Mesodermal cell (in vitro differentiated cells): ENCODE measurements around the gene SUPT4H1.

Experiments used
- H3K27ac ChIP-seq: 2 replicates; pipeline ENCODE4 v1.7.0; 2013; ENCODE audit warnings: mild to moderate bottlenecking, low read depth, low read length, moderate library complexity; ENCODE audit not compliant: severe bottlenecking
- H3K36me3 ChIP-seq: 2 replicates; pipeline ENCODE4 v1.7.1; 2013; ENCODE audit warnings: mild to moderate bottlenecking, low read length, moderate library complexity; ENCODE audit not compliant: control insufficient read depth, insufficient read depth
- H3K4me1 ChIP-seq: one replicate; pipeline ENCODE4 v1.7.1; 2013; ENCODE audit warnings: mild to moderate bottlenecking, low read length; ENCODE audit not compliant: insufficient read depth, control insufficient read depth, poor library complexity, severe bottlenecking
- H3K4me3 ChIP-seq: 2 replicates; pipeline ENCODE4 v1.7.0; 2013; ENCODE audit warnings: low read length, control low read depth, mild to moderate bottlenecking; ENCODE audit not compliant: insufficient read depth, poor library complexity, severe bottlenecking; ENCODE audit errors: extremely low read depth
- H3K9me3 ChIP-seq: 2 replicates; pipeline ENCODE4 v1.7.1; 2013; ENCODE audit warnings: mild to moderate bottlenecking, low read length, moderate library complexity; ENCODE audit not compliant: control insufficient read depth
- WGBS, 2 experiments: methylation state at CpG; one replicate each; pipeline ENCODE4 v1.1.5; 2013; ENCODE audit warnings: missing lambda C conversion rate in 2 of 2; ENCODE audit not compliant: insufficient coverage in 2 of 2; 5-methylcytosine and 5-hydroxymethylcytosine counted together

SUPT4H1 gene

DNA sequence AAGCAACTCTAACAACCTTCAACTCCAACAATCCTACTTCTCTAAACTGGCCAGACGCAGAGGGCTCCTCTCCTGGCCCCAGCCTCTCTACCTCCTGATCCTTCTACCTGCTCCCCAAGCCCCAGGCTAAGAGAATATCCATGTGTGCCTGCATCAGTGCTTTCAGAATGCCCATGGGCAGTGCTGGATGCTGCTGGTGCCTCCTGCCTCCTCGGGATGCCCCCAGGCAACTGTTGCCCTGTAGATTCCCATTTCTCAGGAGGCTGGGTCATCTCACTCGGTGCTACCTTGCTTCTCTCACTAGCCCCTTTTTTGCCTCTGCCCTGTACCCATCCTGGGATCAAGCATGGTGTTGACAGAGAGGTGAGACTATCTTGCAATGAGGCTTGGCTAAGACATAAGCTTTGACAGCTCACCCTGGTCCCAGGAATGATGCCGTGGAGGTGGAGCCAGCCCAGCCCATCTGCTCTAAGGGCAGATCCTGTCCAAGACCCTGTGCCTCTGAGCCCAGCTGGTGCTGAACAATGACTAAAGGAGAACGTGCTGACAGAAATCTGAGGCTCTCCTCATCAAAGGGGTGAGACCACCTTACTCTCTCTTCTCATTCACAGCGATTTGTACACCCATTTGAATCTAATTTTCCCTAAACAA is 19.4 kb upstream of the SUPT4H1 start:
- Histone ChIP-seq H3K9me3 (no peaks in the 10 kb centered on the region), H3K27ac (no peak overlapping the region), H3K4me1 (peaks cover 8% of the 10 kb centered on the region), H3K36me3 (no peaks in the 10 kb centered on the region), H3K4me3 (no peak overlapping the region)
- 88 to 90% methylated on average over 4 to 6 of the region's 6 CpGs for WGBS, 2 experiments

DNA sequence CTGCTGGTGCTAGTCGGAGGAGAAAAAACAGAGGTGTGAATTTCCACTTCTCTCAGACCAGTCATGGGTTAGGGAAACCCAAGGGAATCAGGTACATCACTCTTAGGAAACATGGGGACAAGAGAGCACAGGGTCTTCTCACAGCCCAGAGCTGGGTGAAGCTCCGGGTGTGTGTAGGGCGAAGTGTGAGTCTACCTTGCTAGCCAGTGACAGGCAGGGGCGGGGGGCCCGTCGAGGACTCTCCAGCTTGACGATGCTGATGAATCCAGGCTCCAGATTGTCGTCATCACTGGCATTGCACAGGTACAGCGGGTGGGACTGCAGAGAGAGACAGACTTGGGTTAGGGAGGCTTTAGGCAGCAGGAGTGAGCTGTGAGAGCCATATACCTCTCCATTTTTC is 18.7 kb upstream of the SUPT4H1 start:
- WGBS, 2 experiments, result 91 to 94% methylated on average over 8 of the region's 9 CpGs
- Histone ChIP-seq H3K4me1 (peaks cover 8% of the 10 kb centered on the region), H3K36me3 (no peaks in the 10 kb centered on the region), H3K27ac (no peak overlapping the region), H3K4me3 (no peak overlapping the region), H3K9me3 (no peaks in the 10 kb centered on the region)

DNA sequence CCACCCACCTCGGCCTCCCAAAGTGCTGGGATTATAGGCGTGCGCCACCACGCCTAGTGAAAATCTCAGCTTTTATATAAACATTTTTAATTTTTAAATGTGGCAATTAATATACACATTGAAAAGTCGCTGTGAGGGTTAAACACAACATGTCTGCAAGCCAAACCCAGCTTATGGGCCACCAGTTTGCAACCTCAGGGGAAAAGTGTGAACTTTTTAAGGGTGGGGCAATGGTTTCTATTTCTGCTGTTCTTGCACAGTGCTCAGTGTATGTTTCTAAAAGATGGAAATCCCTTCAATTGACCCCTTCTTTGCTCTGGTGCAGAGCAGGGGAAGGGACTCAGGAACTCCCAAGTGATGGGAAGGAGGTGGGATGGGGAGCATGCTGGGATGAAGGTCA is 18.3 kb upstream of the SUPT4H1 start:
- WGBS, 2 experiments, result 89% methylated on average over 1 of the region's 5 CpGs; no CpG with 5 or more reads in 1 of the 2 experiments
- no peak overlapping the region for H3K27ac ChIP-seq
- peaks cover 7% of the 10 kb centered on the region for H3K4me1 ChIP-seq
- H3K9me3 ChIP-seq, result no peaks in the 10 kb centered on the region
- no peaks in the 10 kb centered on the region for H3K36me3 ChIP-seq
- no peak overlapping the region for H3K4me3 ChIP-seq

DNA sequence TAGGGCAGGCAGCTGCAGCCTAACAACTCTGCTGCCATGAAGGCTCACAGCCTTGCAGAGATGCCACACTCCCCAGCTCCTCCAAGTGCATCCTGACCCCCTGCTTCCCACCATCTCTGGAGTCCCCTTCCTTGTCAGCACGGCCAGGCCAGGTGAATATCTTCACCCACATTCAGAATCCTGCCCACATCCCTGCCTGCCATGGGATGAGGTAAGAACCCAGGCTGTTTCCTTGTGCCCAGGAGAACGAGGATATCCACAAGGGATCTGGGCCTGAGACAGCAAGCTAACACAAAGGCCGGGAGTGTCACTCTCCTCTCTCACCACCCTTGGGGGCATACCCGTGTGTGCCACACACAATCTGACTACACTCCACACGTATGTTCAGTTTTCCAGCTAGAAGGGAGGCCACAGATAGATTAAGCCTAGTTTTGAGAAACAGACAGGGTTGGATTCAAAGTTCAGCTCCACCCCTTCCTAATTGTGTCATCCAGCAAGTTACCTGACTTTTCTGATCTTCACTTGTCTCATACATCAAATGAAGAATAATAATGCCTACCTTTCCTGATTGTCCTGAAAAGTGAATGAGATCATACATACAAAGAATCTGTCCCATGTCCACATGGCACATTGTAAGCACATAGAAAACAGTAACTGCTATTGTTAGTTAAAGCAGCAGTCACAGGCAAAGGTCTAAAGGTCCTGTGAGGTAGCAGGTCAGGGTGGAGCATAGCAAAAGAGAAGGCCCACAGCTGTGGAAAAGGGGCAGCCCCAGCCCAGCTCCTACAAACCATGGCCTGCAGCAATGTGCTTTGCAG is 17.4 kb upstream of the SUPT4H1 start:
- no peak overlapping the region for H3K27ac ChIP-seq
- 79 to 92% methylated on average over 2 to 5 of the region's 5 CpGs for WGBS, 2 experiments
- no peaks in the 10 kb centered on the region for H3K36me3 ChIP-seq
- H3K4me3 ChIP-seq, result no peak overlapping the region
- H3K4me1 ChIP-seq, result peaks cover 15% of the 10 kb centered on the region
- H3K9me3 ChIP-seq, result no peaks in the 10 kb centered on the region

DNA sequence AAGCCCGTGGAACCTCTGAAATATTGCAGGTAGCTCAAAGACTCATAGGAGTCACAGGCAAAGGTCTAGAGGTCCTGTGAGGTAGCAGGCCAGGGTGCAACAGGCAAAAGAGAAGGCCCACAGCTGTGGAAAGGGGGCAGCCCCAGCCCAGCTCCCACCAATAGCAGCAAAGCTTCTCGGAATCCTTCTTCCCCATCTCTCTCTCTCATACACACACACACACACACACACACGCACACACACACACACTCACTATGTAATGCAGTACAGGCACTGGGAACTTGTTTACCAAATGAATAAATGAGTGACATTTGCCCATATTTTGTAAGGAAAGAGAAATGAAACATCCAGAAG is 16.8 kb upstream of the SUPT4H1 start:
- 90% methylated on average over 2 of the region's 3 CpGs; no CpG with 5 or more reads in 1 of the 2 experiments for WGBS, 2 experiments
- Histone ChIP-seq H3K36me3 (no peaks in the 10 kb centered on the region), H3K4me3 (no peak overlapping the region), H3K4me1 (peaks cover 21% of the 10 kb centered on the region), H3K27ac (no peak overlapping the region), H3K9me3 (no peaks in the 10 kb centered on the region)

DNA sequence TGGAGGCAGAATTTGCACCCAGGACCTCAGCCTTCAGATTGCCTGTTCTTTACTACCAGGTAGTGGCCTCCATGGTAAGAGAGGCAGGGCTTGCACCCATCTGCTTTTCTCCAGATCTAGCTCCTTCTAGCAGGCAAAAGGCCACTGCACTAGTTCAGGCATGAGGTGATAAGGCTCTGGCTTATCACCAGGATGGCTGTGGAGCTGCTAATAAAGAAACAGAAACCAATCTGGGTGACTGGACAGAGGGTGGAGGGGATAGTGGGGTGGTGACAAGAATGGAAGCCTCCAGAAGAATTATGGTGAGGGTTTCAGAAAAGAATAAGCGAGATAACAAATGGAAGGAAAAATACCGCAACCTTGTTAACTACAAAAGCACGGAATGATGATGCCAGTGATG is 15.5 kb upstream of the SUPT4H1 start:
- WGBS, 2 experiments, result 97 to 100% methylated on average over 3 of the region's 3 CpGs
- H3K27ac ChIP-seq, result no peak overlapping the region
- no peak overlapping the region for H3K4me3 ChIP-seq
- peaks cover 26% of the 10 kb centered on the region for H3K4me1 ChIP-seq
- H3K9me3 ChIP-seq, result no peaks in the 10 kb centered on the region
- no peaks in the 10 kb centered on the region for H3K36me3 ChIP-seq

DNA sequence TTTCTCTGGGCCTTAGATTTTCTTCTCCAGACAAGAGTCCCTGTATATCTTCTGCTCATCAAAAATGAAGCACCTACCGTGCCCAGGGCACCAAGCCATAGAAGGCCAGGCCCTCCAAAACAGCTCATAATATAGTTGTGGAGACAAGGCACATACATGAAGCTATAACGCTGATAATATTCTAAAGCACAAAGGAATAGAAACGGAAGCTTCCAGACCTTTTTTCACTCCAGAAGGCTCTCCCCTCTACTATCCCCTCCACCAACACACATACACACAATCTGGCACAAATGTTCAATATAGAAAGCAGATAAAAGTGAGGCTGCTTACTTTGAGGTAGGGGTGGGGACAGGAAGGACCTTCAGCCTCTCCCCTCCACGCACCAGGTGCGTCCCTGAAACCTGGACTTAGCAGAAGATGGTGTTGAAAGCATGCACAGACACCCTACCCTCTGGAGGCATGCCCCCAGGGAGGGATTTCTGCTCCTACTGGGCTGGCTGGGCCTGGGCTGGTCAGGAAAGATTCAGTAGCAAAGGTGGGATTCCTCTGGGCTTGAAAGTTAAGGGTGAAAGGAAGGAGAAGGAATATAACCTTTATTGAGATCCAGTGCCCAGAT is 14.1 kb upstream of the SUPT4H1 start:
- Histone ChIP-seq H3K9me3 (no peaks in the 10 kb centered on the region), H3K36me3 (no peaks in the 10 kb centered on the region), H3K4me1 (peaks cover 26% of the 10 kb centered on the region), H3K27ac (peak overlapping the region; percentile 85), H3K4me3 (no peak overlapping the region)
- 100% methylated on average over 2 of the region's 5 CpGs for WGBS, 2 experiments

DNA sequence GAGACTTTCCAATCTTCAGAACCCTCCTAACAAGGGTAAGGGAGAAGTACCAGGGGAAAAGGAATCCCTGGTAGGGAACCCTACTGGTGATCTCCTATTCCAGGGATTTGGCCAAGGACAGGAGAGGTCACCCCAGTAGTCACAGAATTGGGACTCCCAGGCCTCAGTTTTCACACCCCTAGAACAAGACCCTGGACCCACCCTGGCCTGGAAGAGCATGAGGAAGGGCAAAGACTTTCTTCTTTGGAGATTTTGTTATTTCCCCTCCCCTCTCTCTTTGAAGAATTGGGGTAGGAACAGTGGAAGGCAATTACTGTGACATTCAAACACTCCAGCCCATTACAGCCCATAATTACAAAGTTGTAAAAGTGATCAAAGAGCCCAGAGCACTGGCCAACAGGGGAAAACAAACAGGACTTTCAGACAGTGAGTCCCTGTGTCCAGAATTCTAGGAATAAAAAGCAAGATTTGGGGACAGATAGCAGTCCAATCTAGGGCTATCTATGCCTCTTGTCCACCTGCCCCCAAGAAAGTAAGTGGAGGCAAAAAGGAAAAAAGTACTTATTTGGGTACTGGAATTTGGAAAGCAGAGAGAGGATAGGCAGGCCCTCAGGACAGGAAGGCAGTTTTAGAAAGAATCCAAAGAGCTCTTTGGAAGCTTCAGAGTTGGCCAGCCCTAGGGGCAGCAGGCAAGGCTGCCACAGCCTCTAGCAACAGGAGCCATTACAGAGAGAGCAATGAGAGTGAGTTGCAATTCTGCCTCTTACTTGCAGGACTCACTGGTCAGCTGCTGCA is 13.4 kb upstream of the SUPT4H1 start:
- H3K27ac ChIP-seq, result peak overlapping the region; percentile 85
- peaks cover 26% of the 10 kb centered on the region for H3K4me1 ChIP-seq
- H3K4me3 ChIP-seq, result no peak overlapping the region
- no peaks in the 10 kb centered on the region for H3K36me3 ChIP-seq
- no peaks in the 10 kb centered on the region for H3K9me3 ChIP-seq

DNA sequence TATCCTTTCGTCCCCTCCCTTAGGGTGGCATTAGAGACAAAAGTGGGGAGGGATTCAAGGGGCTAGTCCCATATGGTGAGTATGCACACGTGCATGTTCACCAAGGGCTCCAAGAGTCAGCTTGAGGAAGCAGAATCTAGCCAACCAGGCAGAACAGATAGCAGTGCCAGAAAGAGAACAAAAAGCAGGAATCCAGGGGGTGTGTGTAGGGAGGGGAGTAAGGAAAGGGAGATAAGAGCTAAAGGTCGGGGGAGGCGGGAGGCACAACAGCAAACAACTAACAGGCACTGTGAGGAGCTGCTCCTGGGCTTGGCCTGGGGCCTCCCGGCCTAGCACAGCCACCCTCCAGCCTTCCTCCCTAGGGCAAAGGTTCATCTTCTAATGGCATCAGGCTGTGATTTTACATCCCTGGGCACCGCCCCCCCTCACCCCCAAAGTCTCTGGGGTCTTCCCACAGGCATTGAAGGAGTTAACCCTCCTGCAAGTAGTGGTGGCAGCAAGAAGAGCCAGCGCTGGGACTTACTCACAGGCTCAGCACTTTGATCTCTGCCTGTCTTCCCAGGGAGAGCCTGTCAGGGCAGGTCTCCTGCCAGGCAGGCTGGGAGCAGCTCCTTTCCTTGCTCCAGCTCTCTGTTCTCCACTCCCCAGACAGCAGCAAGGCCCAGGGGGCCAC is 12.4 kb upstream of the SUPT4H1 start:
- H3K36me3 ChIP-seq, result no peaks in the 10 kb centered on the region
- peaks cover 26% of the 10 kb centered on the region for H3K4me1 ChIP-seq
- 21 to 61% methylated on average over 5 of the region's 7 CpGs for WGBS, 2 experiments
- no peaks in the 10 kb centered on the region for H3K9me3 ChIP-seq
- H3K27ac ChIP-seq, result peak overlapping the region; percentile 85
- no peak overlapping the region for H3K4me3 ChIP-seq

DNA sequence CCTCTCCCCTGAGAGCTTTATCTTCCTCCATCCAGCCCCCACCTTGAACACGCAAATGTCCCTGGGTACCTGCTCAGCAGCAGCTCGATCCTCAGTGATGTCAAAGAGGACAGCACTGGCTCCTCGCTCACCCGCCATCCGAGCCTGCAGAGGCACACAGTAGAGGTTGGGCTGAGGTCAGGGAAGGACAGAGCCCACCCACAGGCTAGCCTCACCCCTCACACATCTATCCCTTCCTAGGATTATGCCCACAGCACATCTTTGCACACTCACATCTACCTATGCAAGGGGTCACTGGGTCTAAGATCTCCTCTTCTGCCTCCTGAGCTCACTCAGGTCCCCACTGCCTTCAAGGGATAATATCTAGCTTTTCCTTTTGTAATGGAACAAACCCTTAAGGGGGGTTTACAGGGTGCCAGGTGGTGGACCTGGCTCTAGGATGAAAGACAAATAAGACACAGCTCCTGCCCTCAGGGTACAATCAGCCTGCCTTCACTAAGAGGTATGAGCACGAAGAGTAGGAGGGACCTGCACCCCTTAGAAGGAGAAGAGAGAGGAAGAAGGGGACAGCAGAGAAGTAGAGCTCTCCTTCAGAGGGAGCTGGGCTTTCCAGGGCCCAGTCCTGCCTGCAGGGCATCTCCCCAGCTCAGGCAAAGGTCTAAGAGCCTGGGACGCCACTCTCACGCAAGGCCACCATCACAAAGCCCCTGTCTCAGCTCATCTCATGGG is 11.6 kb upstream of the SUPT4H1 start:
- 91 to 94% methylated on average over 6 to 7 of the region's 8 CpGs for WGBS, 2 experiments
- Histone ChIP-seq H3K27ac (peak overlapping the region; percentile 85), H3K4me3 (no peak overlapping the region), H3K36me3 (no peaks in the 10 kb centered on the region), H3K4me1 (peaks cover 26% of the 10 kb centered on the region), H3K9me3 (no peaks in the 10 kb centered on the region)
